GM18519 (cell line): ENCODE data around the gene HSPA12A.

ENCODE experiments used
- ATAC-seq: cut with Tn5 transposase; IDR thresholded peaks from one replicate; pipeline ENCODE4 v1.9.1; 2021; ENCODE audit warnings: mild to moderate bottlenecking, moderate library complexity; ENCODE audit not compliant: unreplicated experiment, low FRiP score

The HSPA12A gene, protein sequence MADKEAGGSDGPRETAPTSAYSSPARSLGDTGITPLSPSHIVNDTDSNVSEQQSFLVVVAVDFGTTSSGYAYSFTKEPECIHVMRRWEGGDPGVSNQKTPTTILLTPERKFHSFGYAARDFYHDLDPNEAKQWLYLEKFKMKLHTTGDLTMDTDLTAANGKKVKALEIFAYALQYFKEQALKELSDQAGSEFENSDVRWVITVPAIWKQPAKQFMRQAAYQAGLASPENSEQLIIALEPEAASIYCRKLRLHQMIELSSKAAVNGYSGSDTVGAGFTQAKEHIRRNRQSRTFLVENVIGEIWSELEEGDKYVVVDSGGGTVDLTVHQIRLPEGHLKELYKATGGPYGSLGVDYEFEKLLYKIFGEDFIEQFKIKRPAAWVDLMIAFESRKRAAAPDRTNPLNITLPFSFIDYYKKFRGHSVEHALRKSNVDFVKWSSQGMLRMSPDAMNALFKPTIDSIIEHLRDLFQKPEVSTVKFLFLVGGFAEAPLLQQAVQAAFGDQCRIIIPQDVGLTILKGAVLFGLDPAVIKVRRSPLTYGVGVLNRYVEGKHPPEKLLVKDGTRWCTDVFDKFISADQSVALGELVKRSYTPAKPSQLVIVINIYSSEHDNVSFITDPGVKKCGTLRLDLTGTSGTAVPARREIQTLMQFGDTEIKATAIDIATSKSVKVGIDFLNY

DNA sequence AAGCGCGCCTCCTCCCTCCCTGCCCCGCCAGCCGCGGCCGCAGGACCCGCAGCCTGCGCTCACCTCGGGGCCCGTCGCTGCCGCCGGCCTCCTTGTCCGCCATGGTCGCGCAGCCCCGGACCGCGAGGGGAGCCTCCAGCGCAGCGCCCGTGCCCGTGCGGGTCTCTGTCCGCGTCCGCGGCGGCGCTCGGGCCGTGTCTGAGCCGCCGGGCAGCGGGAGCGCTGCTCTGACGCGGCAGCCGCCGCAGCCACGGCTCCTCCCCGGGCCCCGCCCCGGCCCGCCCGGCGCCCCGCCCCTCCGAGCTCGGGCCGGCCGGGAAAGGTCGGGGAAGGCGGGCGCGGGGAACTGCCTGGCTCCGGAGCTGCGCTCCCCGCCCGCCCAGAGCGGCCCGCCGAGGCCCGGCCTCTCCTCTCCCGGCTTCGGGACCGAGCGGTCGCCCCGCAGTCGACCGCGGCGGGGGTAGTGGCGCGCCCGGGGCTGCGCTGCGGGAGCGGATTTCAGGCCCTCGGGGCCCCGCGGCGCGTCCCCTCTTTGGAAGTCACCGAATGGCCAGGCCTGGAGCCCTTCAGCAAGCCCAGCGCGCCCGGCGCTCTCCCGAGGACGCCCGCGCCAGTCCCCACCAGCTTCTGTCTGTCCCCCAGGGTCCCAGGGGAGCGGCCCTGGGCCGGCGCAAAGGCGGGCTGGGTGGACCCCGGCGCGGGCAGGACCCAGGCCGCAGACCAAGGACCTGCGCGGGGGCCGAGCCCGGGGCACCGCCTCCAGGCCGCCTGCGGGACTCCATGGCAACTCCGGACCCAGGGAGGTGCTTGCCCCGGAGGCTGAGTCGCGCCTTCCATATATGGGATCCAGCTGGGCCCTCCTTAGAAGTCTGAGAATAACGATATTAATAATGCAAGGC, at the start of gene HSPA12A:
TSS of gene HSPA12A (minus strand) at position 200 of the 899 bp plus-strand sequence. CDS start at position 103, 97 bp downstream.
- ATAC-seq = peak; percentile 89

DNA sequence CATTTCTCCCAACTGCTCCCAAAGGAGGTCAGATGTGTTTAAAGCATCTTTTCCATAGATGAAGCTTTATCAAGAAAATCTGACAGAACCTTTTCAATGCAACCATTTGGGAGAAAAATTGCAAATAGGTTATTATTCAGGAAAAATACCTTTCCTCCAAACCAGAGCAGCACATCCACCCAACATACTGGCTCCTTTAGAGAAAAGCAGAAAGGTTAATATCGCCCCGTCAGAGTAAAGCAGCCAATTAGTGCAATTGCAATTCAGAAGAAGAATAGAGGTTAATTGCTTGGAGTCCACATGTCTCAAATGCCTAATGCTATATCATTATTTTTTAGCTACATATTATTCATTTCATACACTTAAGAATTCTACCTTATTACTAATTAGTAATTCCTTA, 48.9 kb upstream of the HSPA12A start:
- no peak for ATAC-seq

DNA sequence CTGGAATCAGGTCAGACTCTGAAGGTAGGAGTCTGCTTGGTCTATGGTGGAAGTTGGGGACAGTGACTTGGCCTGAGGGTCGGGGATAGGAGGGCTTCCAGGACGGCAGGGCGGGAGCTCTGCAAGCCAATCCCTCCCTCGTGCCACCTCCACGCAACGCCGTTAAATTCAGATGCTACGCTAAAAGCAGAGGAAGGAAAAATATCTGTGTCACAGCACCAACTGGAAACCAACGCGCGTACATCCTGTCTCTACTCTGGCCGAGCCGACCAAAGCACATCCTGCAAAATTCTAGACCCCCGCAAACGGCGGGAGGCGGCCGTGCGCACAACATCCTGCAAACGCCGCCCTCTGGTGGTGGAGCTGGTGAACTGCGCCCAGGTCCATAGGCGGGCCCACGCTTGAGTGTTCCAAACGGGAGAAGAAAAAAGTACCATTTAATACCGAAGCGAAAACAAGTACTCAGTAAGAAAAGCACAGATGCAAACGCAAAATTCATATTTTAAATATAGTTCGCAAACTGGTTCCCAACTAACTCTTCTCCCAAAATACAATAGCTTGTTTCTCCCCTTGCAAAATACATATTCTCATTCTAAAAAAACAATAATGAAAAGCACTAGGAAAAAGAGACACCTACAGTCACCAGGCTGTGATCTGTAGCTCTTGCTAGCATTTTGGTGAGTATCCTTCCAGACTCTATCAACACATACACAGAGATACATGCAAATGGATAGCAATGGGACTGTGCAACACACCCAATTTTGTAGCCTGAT, 45.7 kb upstream of the HSPA12A start:
- peak; percentile 71 for ATAC-seq

DNA sequence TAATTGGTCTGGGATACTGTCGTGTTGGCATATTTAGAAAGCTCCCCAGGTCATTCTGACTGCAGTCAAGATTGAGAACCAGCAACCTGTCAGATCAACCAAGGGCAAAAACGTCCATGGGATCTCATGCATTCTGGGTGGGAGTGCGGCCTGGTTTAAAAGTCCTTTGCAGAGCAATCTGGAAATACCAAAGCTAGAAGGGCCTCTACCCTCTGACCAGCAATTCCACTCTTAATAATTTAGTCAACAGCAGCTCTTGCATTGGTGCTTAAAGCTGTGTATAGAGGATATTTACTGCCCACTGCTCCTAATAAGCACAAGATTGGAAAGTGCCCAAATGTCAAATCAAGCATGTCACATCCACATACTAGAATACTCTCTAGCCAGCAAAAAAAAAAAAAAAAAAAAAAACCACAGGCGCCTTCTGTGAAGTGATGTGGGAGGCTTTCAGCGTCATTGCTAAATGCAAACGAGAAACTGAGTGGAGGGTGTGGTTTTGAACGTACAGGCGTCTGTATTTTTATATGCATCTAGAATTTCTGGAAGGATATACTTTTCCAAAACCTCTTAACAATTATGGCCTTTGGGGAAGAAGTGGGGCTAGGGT, 44.8 kb upstream of the HSPA12A start:
- no peak for ATAC-seq

DNA sequence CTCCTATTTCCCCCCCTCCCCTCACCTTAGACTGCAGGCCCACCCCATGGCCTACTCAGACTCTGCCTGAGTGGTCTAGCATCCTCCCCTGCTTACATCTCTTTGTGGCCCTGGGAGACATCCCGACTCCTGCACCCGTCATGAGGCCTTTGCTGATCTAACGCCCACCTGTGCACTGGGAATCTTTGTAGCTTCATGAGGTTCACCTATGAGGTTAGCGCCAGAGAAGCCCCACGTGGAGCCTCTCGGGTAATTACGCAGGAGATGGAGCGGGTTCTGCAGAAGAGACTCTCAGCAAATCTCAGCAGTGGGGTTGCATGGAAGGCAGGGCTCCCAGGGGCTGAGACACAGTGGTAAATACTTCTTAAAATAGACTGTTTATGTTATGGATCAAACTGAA, 43.5 kb upstream of the HSPA12A start:
- no peak for ATAC-seq

DNA sequence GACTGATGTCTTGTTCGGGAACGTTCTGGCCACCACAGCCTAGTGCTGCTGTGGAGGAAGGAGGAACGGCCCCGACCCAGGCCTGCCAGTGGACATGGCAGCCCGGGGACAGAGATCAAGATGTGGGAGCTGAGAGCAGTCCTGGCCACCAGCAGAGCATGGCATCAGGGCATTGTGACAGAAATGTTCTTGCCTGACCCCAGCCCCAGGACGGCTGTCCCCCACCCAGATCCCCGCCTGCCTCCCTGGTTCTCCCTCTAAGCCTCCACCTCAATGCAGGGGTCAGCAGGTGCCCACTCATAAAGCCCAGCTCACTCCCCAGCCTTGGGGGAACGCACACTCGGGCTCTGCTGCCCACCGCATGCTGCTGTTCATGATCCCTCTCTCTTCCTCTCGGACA, 42.9 kb upstream of the HSPA12A start:
- no peak for ATAC-seq

DNA sequence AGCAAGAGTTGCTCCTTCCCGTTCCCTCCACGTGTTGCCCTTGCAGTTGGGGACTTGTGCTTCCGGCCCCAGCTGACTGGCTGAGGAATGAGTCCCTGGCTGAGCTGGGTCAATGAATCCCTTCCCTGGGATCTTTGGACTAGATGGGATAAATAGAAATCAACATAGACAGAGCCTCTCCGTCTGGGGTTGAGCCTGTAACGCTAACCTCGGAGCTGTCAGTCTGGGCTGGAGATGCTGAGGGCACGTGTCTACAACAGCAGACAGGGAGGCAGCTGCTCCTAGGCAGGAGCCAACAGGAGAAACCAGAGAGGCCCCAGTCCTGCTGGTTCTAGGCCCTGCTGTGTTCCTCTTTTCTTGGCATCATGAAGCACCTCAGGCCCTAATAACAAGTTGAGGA, 42.3 kb upstream of the HSPA12A start:
- ATAC-seq = no peak

DNA sequence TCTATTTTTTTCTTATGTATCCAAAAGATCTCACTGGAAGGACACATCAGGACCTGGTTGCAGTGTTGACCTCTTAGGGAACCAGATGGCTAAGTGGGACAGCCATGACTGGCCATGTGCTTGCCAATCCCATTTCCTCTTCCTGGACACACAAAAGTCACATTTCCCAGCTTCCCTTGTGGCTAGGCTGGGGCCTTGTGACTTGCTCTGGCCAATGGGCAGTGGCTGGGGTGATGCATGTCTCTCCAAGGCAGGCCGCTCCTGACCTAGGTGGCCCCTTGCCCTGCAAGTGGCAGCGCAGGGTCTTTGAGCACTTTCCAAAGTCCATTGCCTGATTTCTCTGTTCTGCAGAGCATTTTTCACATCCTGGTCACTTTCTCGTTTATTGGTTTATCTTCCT, 41.7 kb upstream of the HSPA12A start:
- ATAC-seq = no peak

DNA sequence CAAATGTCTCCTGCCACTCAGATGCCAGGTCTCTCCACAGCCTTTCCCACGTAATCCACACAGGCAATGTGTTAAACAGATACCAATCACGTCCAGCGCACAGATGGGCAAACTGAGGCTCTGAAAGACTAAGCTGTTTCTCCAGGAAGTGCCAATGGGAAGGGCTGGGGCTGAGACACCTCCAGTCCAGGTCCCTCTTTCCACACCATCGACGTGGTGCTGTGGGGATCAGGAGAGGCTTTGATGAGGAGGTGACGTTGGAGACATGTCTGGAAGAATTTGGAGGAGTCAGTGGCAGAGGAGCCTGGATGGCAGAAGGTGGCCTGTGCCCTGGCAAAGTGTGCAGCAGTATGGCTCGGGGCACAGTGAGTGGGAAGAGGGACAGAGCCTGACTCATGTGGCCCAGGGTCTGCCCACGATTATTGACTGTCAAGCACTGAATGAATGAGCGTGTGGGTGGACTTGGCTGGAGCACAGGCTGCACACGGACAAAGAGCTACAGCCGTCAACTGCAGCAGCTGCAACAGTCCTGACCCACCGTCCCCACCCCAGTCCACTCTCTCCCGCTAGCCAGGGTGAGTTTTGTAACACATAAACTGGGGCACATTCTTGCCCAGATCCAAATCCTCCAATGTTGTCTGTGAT, 40.8 kb upstream of the HSPA12A start:
- no peak for ATAC-seq

DNA sequence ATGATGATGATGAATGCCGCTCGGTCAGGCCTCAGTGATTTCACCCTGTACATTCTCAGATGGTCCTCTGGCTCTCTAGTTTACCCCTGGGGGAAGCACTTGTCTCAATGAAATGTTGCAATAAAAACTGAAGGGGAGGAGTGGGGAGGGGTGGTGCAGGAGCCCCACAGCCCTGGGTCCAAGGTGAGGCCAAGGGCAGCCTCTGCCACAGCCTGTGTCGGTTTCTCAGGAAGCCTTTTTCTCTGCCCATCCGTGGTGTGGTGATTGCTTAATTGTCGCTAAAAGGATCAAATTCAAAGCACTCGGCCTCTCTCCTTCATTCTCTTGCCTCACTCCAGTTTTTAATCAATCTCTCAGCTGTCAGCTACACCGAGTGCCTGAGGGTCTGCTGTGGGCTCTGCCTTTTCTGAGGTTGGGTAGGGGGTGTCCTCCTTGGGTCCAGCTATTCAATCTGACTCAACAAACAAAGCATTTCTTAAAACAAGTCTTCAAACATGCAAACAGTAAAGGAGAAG, 39.1 kb upstream of the HSPA12A start:
- no peak for ATAC-seq

DNA sequence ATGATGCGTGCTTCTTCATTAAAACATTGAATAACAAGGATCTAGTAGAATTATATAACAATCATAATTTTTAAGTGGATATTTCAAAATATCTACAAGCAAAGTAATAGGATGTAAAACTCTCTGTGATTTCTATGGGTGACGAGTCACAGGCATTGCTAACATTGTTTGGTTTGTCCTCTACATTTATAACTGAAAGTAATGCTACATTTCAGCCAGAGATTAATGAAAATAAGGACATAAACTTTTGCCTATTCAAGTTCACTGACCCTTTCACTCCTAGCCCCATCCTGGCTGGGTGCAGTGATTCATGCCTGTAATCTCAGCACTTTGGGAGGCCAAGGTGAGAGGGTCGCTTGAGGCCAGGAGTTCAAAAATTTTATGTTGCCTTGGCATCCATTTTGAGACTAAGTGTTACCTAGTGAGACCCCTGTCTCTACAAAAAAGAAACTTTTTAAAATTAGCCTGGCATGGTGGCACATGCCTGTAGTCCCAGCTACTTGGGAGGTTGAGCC, 38.4 kb upstream of the HSPA12A start:
- ATAC-seq = no peak

DNA sequence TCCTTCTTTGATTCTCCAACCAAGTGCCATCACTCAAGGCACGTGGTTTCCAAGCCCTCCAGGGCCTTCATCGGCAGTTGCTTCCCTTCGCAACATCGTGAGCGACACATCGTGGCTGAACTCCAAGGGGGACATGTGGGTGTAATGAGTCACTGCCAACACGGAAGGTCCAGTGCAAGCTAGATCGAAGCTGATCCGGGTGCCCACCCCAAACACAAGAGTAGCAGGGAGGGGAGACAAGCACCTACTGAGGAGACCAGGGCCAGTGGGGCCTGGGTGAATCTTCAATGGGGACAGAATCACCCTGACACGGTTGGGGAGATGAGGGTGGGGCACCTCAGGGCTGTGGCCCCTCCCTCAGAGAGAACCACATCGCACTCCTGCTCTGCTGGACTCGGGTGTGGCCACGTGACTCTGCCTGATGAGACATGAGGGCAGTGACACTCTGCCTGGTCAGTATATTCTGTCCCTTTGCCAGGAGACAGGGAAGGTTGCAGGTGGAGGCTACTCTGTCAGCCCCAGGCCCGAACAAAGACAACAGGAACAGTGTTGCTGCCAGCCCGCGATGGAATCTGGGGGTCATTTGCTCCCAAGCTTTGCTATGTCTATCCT, 36.8 kb upstream of the HSPA12A start:
- ATAC-seq = no peak

DNA sequence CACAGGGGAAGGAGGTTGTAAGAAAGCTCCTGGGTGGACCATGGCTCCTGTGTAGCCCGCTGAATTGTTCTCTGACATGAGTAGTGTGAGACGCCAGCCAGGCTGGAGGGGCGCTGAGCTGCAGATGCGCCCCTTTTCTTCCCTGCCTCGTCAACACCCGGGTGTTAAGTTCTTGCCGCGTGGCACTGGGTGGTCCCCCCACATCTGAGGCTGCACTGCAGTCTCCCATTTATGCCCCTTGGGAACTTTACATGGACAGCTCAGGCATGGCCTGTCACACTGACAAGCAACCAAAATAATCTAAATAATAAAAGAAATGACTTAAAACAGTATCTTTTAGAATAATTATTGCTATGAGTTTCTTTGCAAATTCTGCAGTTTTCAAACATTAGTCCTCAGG, 34.6 kb upstream of the HSPA12A start:
- no peak for ATAC-seq

DNA sequence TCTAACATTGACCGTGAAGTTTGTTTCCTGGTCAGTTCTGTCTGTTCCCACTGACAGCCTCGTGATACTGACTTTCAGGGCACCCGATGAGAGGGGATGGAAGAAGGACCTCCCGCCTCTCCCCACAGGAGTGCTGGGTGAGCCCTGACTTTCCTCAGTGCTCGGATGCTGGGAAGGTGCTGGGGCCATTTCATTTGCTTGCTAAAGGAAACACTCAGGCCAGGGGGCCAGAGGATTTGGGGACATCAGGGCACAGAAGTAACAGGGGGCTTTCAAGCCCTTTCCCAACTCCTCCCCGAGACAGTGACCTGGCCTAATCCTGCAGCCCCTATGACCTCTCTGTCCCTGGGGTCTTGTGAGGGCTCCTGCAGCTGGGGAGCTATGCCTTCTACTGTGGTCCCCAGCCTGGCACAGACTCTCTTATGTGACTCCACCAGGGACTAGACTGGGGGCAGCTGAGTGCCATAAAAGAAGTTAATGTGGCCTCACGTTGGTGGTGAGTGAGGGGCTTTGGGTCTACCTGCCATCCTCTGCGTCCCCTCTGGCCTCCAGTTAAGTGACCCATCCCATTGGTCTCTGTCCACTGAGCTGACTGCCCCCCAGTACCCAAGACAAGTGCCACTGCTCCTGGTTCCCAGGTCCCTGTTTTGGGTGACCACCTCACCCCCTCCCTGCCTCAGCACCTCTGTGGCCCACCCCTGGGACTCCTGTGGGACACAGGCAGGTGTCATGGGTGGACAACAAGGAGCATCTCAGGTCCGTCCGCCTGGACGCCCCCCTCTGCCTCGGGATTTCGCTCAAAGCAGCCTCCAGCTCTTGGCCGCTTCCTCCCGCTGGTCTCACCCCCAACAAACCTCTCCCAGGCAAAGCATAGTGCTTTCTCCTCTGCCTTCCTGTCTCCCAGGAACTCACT, 33.4 kb upstream of the HSPA12A start:
- no peak for ATAC-seq

DNA sequence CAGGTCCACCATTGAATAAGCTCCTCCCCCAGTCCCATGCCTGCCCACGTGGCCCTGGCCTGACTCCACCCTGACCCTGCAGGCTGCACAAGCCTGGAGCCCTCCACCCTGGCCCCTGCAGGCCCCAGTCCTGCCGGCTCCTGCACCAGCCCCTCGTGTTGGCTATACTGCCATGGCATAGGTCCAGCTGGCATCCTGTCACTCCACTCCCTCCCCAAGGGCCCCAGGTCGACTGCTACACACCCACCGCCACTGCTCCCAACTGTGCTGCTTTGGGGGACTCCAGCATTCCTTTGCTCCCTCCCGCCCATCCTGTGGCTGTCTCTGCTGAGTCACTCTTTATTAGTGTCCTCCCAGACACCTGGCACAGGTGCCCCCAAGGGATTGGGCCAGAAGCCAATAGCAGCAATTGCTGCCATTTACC, 32.4 kb upstream of the HSPA12A start:
- ATAC-seq = no peak

DNA sequence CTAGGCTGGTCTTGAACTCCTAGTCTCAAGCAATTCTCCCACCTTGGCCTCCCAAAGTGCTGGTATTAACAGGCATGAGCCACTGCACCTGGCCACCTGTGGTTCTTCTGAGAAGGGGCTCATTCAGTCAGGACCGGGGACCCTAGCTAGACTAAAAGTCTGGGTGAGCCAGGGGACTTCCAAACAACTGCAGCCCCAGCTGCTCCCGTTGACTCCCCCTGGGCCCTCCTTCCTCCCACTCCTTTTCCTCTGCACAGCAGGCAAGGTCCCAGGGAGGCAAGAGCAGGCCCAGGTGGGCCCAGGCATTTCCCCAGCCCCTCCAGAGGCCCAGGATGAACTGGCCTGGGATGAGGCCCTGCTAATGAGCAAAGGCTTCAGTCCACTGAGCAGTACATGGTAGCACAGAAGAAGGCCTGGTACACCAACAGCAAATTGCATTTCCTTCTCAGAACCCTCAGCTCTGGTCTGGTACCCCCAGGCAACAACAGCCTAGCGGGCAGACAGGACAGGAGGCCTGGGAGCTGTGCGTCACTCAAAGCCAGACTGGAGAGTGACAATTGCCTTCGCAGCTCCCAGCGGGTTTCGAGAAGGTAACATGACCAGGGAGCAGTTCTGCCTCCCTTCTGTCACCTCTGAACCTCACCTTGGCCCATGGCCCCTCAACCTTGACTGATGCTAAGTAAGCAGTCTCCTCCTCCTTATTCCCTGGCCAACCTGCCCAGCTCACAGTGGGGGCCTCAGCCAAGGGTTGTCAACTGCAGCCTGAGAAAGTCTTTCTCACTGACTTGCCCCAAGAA, 30.7 kb upstream of the HSPA12A start:
- no peak for ATAC-seq
